ENCODE results near the gene KRT15. TPM values are rescaled to one million over a fixed set of nuclear protein-coding genes. Genes with fewer than 3 reads are reported as not detected.
A peak's percentile ranks its signal among the peaks of the same experiment; 100 is the strongest.

The KRT15 gene
- total and polyA plus RNA-seq, 2 of the 4 experiments (the other 2 are of a cell fraction), result 2.9 to 5.3 TPM

GRCh38 chr17:41534899-41535546 lies 16.3 kb upstream of the KRT15 start:
- Histone ChIP-seq H2BK5ac (ENCODE audit: low read depth, low read length, poor library complexity, severe bottlenecking) (no peak overlapping the region), H4K8ac (ENCODE audit: low read depth in 2 of 2, low read length in 2 of 2) (no peak overlapping the region), H2BK20ac (ENCODE audit: low read depth, low read length) (no peak overlapping the region), H4K91ac (ENCODE audit: insufficient read depth, low read depth, low read length) (no peak overlapping the region), H2AFZ (replicated peaks; ENCODE audit: low read length, poor library complexity) (no peak overlapping the region), H3K9me1 (ENCODE audit: insufficient read depth, low read length) (peaks cover 21% of the 10 kb centered on the region), H2BK15ac (ENCODE audit: low read depth, low read length) (no peak overlapping the region), H3K4me2 (ENCODE audit: low read depth, low read length) (no peak overlapping the region), H4K5ac (ENCODE audit: low read depth, low read length) (no peak overlapping the region), H3K23ac (ENCODE audit: low read depth, low read length) (no peak overlapping the region), H3K56ac (ENCODE audit: extremely low read depth, insufficient read depth, low read length) (no peak overlapping the region), H3K27me3 (ENCODE audit: control insufficient read depth, insufficient read depth, low read length) (no peaks in the 10 kb centered on the region), H4K20me1 (ENCODE audit: insufficient read depth, low read length) (no peaks in the 10 kb centered on the region), H3K18ac (ENCODE audit: low read depth, low read length) (no peak overlapping the region), H3K79me1 (ENCODE audit: low read depth in 1 of 2, low read length in 2 of 2) (no peaks in the 10 kb centered on the region), H3K36me3 (ENCODE audit: control insufficient read depth, insufficient read depth, low read length) (no peaks in the 10 kb centered on the region), H3K9me3 (ENCODE audit: control insufficient read depth, insufficient read depth, low read length) (no peaks in the 10 kb centered on the region), H2BK120ac (ENCODE audit: low read depth, low read length) (peak overlapping the region; percentile 38; the same call in 1 of the 2 replicates), H3K9ac (ENCODE audit: low read depth, low read length) (no peak overlapping the region), H2AK9ac (replicated peaks; ENCODE audit: low read depth, low read length, poor library complexity) (no peak overlapping the region), H3K4me1 (ENCODE audit: control insufficient read depth, insufficient read depth, low read length) (peaks cover 25% of the 10 kb centered on the region), H3K14ac (replicated peaks; ENCODE audit: low read depth, low read length) (no peak overlapping the region), H3K4me3 (ENCODE audit: insufficient read depth, low read depth, low read length) (no peak overlapping the region), H2AK5ac (ENCODE audit: low read depth, low read length) (peak overlapping the region; percentile 60; the same call in 1 of the 2 replicates), H3K27ac (ENCODE audit: insufficient read depth, low read length) (no peak overlapping the region), H3K4ac (ENCODE audit: low read depth, low read length) (no peak overlapping the region)
- in situ Hi-C loops (cut with MboI; ENCODE audit: low sequenced_read_pairs), result no loop called here
- no peak for TF ChIP-seq RAD21 (IDR thresholded peaks at IDR 0.05; ENCODE audit: low read length)
- ATAC-seq (ENCODE audit: low read depth), result no peak
- dilution Hi-C loops (cut with HindIII; ENCODE audit: low sequenced_read_pairs, unreplicated experiment), result no loop called here
- DNase-seq, result no peak
- WGBS, 2 experiments (ENCODE audit: extremely low coverage in 2 of 2, insufficient read length in 1 of 2), result 20% methylated on average over 1 of the region's 7 CpGs; no CpG with 5 or more reads in 1 of the 2 experiments
- BruUV-seq (replicated peaks), result no TSS peak
- intact Hi-C loops (cut with micrococcal nuclease), result no loop called here
- POLR2A ChIA-PET (ENCODE audit: unreplicated experiment), result no interaction called here
- CTCF ChIA-PET, result no interaction called here
